Keratinocyte (primary cell): ENCODE data around the gene DDX54.

ENCODE experiments used
- CTCF ChIP-seq, 3 experiments: IDR thresholded peaks in 1 of 3; conservative IDR thresholded peaks in 1 of 3; optimal IDR thresholded peaks in 1 of 3; 2 replicates in 2 of 3; 3 replicates in 1 of 3; pipeline versions ENCODE3 to v1.5.1; 2011; ENCODE audit warnings: low read length in 3 of 3, mild to moderate bottlenecking in 3 of 3, moderate library complexity in 2 of 3, control low read depth in 1 of 3, inconsistent platforms in 1 of 3; ENCODE audit not compliant: insufficient read depth in 2 of 3; ENCODE audit errors: extremely low read depth in 1 of 3
- EZH2 ChIP-seq: IDR thresholded peaks from one replicate; pipeline ENCODE4 v1.6.1; 2012; ENCODE audit warnings: inconsistent platforms, mild to moderate bottlenecking, low read length, moderate library complexity

- TF ChIP-seq EZH2 (no peak), CTCF (optimal IDR thresholded peaks at IDR 0.05 in 1 of 3, IDR thresholded peaks at IDR 0.05 in 1 of 3, conservative IDR thresholded peaks at IDR 0.05 in 1 of 3; ENCODE audit: extremely low read depth in 1 of 3, insufficient read depth in 2 of 3, low read length in 3 of 3) (peak in 2 of 3 experiments; percentile 48 to 75)
Measured at GRCh38 chr12:113135178-113136127, 49.8 kb downstream of the DDX54 start, which contains the start of gene RASAL1.
